SU-DHL-6 (cell line): ENCODE data around the gene LSP1.
A peak's percentile ranks its signal among the peaks of the same experiment; 100 is the strongest.

Experiments used
- H2AFZ ChIP-seq: fragments of 200-600 bp; sonication (generic); 2 replicates; pipeline ENCODE4 v1.6.1; 2014; ENCODE audit warnings: low read depth, mild to moderate bottlenecking, moderate library complexity, mixed read lengths, antibody characterized with exemption, low read length; ENCODE audit not compliant: severe bottlenecking
- H3F3A ChIP-seq: fragments of 200-600 bp; shearing (Covaris generic); 2 replicates; pipeline ENCODE4 v1.6.0; 2016; ENCODE audit warnings: antibody characterized with exemption, mild to moderate bottlenecking; ENCODE audit not compliant: insufficient read depth
- H3K27ac ChIP-seq: fragments of 200-600 bp; sonication (generic); 2 replicates; pipeline ENCODE4 v1.5.1; 2016; ENCODE audit warnings: low read depth, mild to moderate bottlenecking, low read length, moderate library complexity, mixed read lengths
- H3K27me3 ChIP-seq: fragments of 200-600 bp; sonication (generic), shearing (Covaris generic); 2 replicates; pipeline ENCODE4 v1.6.0; 2014; ENCODE audit warnings: mild to moderate bottlenecking, low read length
- H3K36me3 ChIP-seq: fragments of 200-600 bp; sonication (generic); 2 replicates; pipeline ENCODE4 v1.6.1; 2014; ENCODE audit warnings: mild to moderate bottlenecking, low read length, mixed read lengths
- H3K4me2 ChIP-seq: fragments of 300-600, 200-600 bp; shearing (Covaris generic), sonication (generic); 2 replicates; pipeline ENCODE4 v1.6.0; 2014; ENCODE audit warnings: low read length, low read depth, mild to moderate bottlenecking; ENCODE audit not compliant: poor library complexity, severe bottlenecking
- H3K4me3 ChIP-seq: fragments of 200-600 bp; sonication (generic); 2 replicates; pipeline ENCODE4 v1.5.1; 2014; ENCODE audit warnings: antibody characterized with exemption, low read length, mild to moderate bottlenecking, mixed read lengths; ENCODE audit not compliant: insufficient read depth, poor library complexity, severe bottlenecking
- H3K79me2 ChIP-seq: fragments of 200-600 bp; sonication (generic); 2 replicates; pipeline ENCODE4 v1.6.1; 2014; ENCODE audit warnings: mild to moderate bottlenecking, low read length, moderate library complexity; ENCODE audit not compliant: insufficient read depth
- H3K9ac ChIP-seq: fragments of 200-600 bp; sonication (generic); 2 replicates; pipeline ENCODE4 v1.7.0; 2014; ENCODE audit warnings: mild to moderate bottlenecking, low read length
- H3K9me2 ChIP-seq: fragments of 200-600 bp; sonication (generic); replicated peaks from 2 replicates; pipeline ENCODE4 v1.6.1; 2014; ENCODE audit warnings: low read length; ENCODE audit not compliant: insufficient read depth
- H3K9me3 ChIP-seq: fragments of 200-600 bp; sonication (generic); 2 replicates; pipeline ENCODE4 v1.6.1; 2014; ENCODE audit warnings: low read length, mixed read lengths; ENCODE audit not compliant: insufficient read depth
- H4K20me1 ChIP-seq: fragments of 200-600 bp; sonication (generic); 2 replicates; pipeline ENCODE4 v1.6.1; 2014; ENCODE audit warnings: low read depth, mild to moderate bottlenecking, antibody characterized with exemption, low read length, moderate library complexity, mixed read lengths
- EZH2phosphoT487 ChIP-seq: fragments of 200-600 bp; sonication (generic), shearing (Covaris generic); conservative IDR thresholded peaks from 2 replicates; pipeline ENCODE4 v1.6.1; 2018; ENCODE audit warnings: mild to moderate bottlenecking, antibody characterized with exemption, low read length, moderate library complexity, mixed read lengths
- TF ChIP-seq, protein P1 (sequence below): fragments of 200-600 bp; sonication (generic); IDR thresholded peaks from one replicate; pipeline ENCODE4 v1.5.1; 2017; ENCODE audit warnings: antibody characterized with exemption, mild to moderate bottlenecking, low read length, moderate library complexity; ENCODE audit not compliant: insufficient read depth, poor library complexity, severe bottlenecking

LSP1 gene

DNA sequence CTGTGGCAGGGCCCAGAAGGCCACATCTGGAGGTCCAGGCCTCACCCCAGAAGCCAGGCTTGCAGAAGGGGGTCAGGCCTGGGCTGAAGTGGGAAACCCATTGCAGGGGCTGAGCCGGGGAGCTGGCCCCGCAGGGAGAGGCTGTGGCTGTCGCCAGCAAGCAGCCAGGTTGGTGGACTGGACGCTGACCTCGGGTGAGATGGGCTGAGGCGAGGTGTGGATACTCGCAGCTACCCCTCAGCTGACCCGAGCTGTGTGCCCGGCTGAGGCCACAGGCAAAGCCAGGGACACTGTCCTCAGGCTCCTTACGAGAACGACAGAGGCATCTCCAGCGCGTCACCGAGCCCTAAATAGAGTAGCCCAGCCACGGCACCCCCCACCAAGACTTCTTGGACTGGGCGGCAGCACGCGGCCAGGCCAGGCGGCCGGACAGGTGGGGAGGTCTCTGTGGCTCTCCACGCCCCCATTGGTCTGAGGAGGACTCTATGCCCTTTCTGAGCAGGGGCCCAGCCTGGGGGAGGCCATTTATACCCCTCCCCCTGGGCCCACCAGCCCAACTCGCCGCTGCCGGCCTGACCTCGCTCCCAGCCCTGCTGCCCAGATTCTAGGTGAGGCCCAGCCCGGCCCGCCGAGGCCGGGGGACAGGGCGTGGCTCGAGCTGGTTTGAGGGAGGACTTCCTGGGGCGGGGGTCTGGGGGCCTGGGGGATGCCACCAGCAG is 14.3 kb upstream of the LSP1 start, which contains the start of gene TNNI2:
TSS of gene TNNI2 (plus strand) at position 556 of the 719 bp plus-strand sequence. CDS start 716 bp downstream, outside the sequence.
- H2AFZ ChIP-seq: no peak within 1 kb of the TSS
- H3K36me3 ChIP-seq: no peaks in the 10 kb centered on the region
- no peak within 1 kb of the TSS; the same call in 1 of the 2 replicates for H3K9ac ChIP-seq
- peak within 1 kb of the TSS; percentile 64; the same call in 1 of the 2 replicates for H3K27ac ChIP-seq
- no peaks in the 10 kb centered on the region for H4K20me1 ChIP-seq
- H3F3A ChIP-seq: no peaks in the 10 kb centered on the region
- TF ChIP-seq, protein P1, sequence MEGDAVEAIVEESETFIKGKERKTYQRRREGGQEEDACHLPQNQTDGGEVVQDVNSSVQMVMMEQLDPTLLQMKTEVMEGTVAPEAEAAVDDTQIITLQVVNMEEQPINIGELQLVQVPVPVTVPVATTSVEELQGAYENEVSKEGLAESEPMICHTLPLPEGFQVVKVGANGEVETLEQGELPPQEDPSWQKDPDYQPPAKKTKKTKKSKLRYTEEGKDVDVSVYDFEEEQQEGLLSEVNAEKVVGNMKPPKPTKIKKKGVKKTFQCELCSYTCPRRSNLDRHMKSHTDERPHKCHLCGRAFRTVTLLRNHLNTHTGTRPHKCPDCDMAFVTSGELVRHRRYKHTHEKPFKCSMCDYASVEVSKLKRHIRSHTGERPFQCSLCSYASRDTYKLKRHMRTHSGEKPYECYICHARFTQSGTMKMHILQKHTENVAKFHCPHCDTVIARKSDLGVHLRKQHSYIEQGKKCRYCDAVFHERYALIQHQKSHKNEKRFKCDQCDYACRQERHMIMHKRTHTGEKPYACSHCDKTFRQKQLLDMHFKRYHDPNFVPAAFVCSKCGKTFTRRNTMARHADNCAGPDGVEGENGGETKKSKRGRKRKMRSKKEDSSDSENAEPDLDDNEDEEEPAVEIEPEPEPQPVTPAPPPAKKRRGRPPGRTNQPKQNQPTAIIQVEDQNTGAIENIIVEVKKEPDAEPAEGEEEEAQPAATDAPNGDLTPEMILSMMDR: no peak
- no peak for TF ChIP-seq EZH2phosphoT487
- no peaks in the 10 kb centered on the region for H3K9me3 ChIP-seq
- H3K79me2 ChIP-seq: no peaks in the 10 kb centered on the region
- H3K4me2 ChIP-seq: peak within 1 kb of the TSS; percentile 32
- H3K27me3 ChIP-seq: no peaks in the 10 kb centered on the region
- H3K9me2 ChIP-seq: no peaks in the 10 kb centered on the region
- no peak within 1 kb of the TSS for H3K4me3 ChIP-seq

DNA sequence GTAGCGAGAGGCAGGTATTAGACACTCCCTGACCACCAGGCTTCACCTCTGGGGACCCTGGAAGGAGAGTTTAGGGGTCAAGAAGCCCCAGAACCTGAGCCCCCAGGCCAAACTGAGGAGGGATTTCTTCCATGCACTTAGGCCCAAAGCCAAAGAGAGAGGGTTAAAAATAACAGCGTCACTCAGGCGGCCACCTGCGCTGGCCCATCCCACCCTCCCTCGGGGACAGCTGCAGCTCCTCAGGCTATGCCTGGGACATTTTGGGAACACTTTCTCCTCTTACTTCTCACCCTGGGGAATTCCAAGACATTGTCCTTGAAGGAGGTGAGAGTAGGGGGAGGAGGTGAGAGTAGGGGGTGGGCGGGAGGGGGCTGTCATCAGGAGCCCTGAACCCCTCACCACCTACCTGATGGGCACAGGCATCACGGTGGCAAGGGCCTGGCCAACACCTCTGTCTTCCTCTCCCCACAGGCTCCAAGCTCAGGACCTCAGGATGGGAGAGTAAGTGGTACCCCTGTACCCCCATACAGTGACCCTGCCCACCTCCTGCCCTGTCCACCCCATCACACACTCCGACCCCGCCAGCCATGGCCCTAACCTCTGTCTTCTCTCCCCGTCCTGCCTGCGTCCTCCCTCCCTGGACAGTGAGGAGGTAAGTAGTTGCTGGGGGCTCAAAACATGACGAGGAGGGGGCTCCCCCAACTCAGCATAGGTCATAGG is 13.5 kb upstream of the LSP1 start:
- H4K20me1 ChIP-seq: no peaks in the 10 kb centered on the region
- peak overlapping the region; percentile 64; the same call in 1 of the 2 replicates for H3K27ac ChIP-seq
- no peaks in the 10 kb centered on the region for H3K9me3 ChIP-seq
- H3K4me3 ChIP-seq: no peak overlapping the region
- no peak overlapping the region for H2AFZ ChIP-seq
- no peak for TF ChIP-seq EZH2phosphoT487
- TF ChIP-seq, protein P1: no peak
- H3K9ac ChIP-seq: no peak overlapping the region
- no peaks in the 10 kb centered on the region for H3K36me3 ChIP-seq
- peak overlapping the region; percentile 32 for H3K4me2 ChIP-seq
- no peaks in the 10 kb centered on the region for H3F3A ChIP-seq
- no peaks in the 10 kb centered on the region for H3K9me2 ChIP-seq
- no peaks in the 10 kb centered on the region for H3K27me3 ChIP-seq
- H3K79me2 ChIP-seq: no peaks in the 10 kb centered on the region

- H2AFZ ChIP-seq: no peak overlapping the region
- peak overlapping the region; percentile 64 for H3K27ac ChIP-seq
Measured at GRCh38 chr11:1839924-1840779, 12.7 kb upstream of the LSP1 start.

More at GRCh38 chr11:1839924-1840779, 12.7 kb upstream of the LSP1 start:
- Histone ChIP-seq H3K27me3 (no peaks in the 10 kb centered on the region), H3F3A (no peaks in the 10 kb centered on the region), H4K20me1 (no peaks in the 10 kb centered on the region), H3K4me3 (no peak overlapping the region), H3K36me3 (no peaks in the 10 kb centered on the region), H3K9me2 (no peaks in the 10 kb centered on the region), H3K4me2 (peak overlapping the region; percentile 32), H3K9me3 (no peaks in the 10 kb centered on the region), H3K9ac (peak overlapping the region; percentile 31), H3K79me2 (no peaks in the 10 kb centered on the region)
- TF ChIP-seq, protein P1: peak; percentile 12
- TF ChIP-seq EZH2phosphoT487: no peak
